ENCODE measurements around the gene MCF2L2.

DNA sequence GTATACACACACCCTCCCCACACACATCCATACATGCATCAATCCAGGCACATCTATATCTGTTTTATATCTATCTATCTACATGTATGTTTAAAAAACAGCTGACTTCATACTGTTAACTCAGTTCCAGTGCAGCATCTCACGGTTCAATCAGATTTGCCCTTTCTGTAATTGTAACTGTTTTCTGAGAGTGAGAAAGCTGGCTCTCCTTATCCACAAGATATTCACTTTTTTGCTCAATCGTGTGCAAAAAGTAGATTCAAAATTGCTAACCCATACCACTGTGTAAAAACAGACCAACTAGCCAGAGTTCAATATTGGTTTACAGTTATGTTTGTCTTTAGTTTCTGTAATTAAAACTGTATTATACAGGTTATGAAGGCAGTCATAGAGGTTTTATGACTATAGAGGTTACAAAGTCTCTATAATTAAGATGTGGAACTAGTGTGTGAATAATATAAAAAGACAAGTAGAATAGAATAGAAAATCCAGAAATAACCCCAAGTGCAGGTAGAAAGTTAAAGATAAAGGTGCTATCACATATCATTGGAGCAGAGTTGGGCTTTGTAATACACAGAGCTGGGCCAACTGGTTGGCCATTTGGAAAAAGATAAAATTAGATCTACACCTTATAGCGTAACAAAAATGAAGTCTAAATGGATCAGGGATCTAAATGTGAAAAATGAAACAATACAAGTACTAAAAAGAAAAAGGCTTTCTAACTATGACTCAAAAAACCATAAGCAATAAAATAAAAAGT lies 20.1 kb upstream of the MCF2L2 start:
- TF ChIP-seq TAF1 (IDR thresholded peaks at IDR 0.05; ENCODE audit: borderline replicate concordance, low read depth, low read length) (no peak), POLR2A (IDR thresholded peaks at IDR 0.05; ENCODE audit: low read depth, low read length) (no peak)
